Measurements from ENCODE around the gene PTGFRN. TPM values are rescaled to one million over a fixed set of nuclear protein-coding genes. Genes with fewer than 3 reads are reported as not detected.

The PTGFRN gene
- total RNA-seq, 1 donor: 40.2 TPM

- Histone ChIP-seq H3K27me3 (ENCODE audit: insufficient read depth, low read length) (no peaks in the 10 kb centered on the region), H3K27ac (ENCODE audit: low read depth, low read length) (no peak overlapping the region), H3K9me3 (ENCODE audit: low read depth, low read length) (no peaks in the 10 kb centered on the region), H3K36me3 (ENCODE audit: insufficient read depth, low read length) (no peaks in the 10 kb centered on the region), H3K79me2 (ENCODE audit: insufficient read depth, low read length) (no peaks in the 10 kb centered on the region), H4K20me1 (ENCODE audit: insufficient read depth, low read length) (no peaks in the 10 kb centered on the region), H3K4me1 (ENCODE audit: insufficient read depth, low read length) (no peaks in the 10 kb centered on the region), H3K4me2 (ENCODE audit: insufficient read depth, low read length) (no peak overlapping the region), H3K4me3 (ENCODE audit: insufficient read depth, low read length) (no peak overlapping the region), H2AFZ (ENCODE audit: low read length) (no peak overlapping the region)
- no peak for TF ChIP-seq CTCF (IDR thresholded peaks at IDR 0.05; ENCODE audit: extremely low read depth, low read depth, low read length)
- no peak for DNase-seq (ENCODE audit: insufficient read length, low spot score, missing footprints)
Measured at GRCh38 chr1:116868385-116868784, 41.3 kb upstream of the PTGFRN start.

- Histone ChIP-seq H2AFZ (ENCODE audit: low read length) (no peak overlapping the region), H3K4me2 (ENCODE audit: insufficient read depth, low read length) (no peak overlapping the region), H3K27me3 (ENCODE audit: insufficient read depth, low read length) (no peaks in the 10 kb centered on the region), H3K4me1 (ENCODE audit: insufficient read depth, low read length) (no peaks in the 10 kb centered on the region), H3K27ac (ENCODE audit: low read depth, low read length) (no peak overlapping the region), H3K36me3 (ENCODE audit: insufficient read depth, low read length) (no peaks in the 10 kb centered on the region), H3K4me3 (ENCODE audit: insufficient read depth, low read length) (no peak overlapping the region), H3K9me3 (ENCODE audit: low read depth, low read length) (no peaks in the 10 kb centered on the region), H4K20me1 (ENCODE audit: insufficient read depth, low read length) (no peaks in the 10 kb centered on the region), H3K79me2 (ENCODE audit: insufficient read depth, low read length) (no peaks in the 10 kb centered on the region)
- DNase-seq (ENCODE audit: insufficient read length, low spot score, missing footprints): no peak
- no peak for TF ChIP-seq CTCF (IDR thresholded peaks at IDR 0.05; ENCODE audit: extremely low read depth, low read depth, low read length)
Measured at GRCh38 chr1:116869611-116870010, 40.1 kb upstream of the PTGFRN start.

- DNase-seq (ENCODE audit: insufficient read length, low spot score, missing footprints): no peak
- H3K4me2 ChIP-seq (ENCODE audit: insufficient read depth, low read length): no peak overlapping the region
- TF ChIP-seq CTCF (IDR thresholded peaks at IDR 0.05; ENCODE audit: extremely low read depth, low read depth, low read length): no peak
- no peaks in the 10 kb centered on the region for H3K4me1 ChIP-seq (ENCODE audit: insufficient read depth, low read length)
- H3K79me2 ChIP-seq (ENCODE audit: insufficient read depth, low read length): no peaks in the 10 kb centered on the region
- no peak overlapping the region for H2AFZ ChIP-seq (ENCODE audit: low read length)
- no peaks in the 10 kb centered on the region for H3K27me3 ChIP-seq (ENCODE audit: insufficient read depth, low read length)
- H4K20me1 ChIP-seq (ENCODE audit: insufficient read depth, low read length): no peaks in the 10 kb centered on the region
- H3K4me3 ChIP-seq (ENCODE audit: insufficient read depth, low read length): no peak overlapping the region
- H3K9me3 ChIP-seq (ENCODE audit: low read depth, low read length): no peaks in the 10 kb centered on the region
- H3K36me3 ChIP-seq (ENCODE audit: insufficient read depth, low read length): no peaks in the 10 kb centered on the region
- no peak overlapping the region for H3K27ac ChIP-seq (ENCODE audit: low read depth, low read length)
Measured at GRCh38 chr1:116870300-116870699, 39.4 kb upstream of the PTGFRN start.

- Histone ChIP-seq H3K4me1 (ENCODE audit: insufficient read depth, low read length) (no peaks in the 10 kb centered on the region), H3K4me2 (ENCODE audit: insufficient read depth, low read length) (no peak overlapping the region), H3K4me3 (ENCODE audit: insufficient read depth, low read length) (no peak overlapping the region), H2AFZ (ENCODE audit: low read length) (no peak overlapping the region), H3K79me2 (ENCODE audit: insufficient read depth, low read length) (no peaks in the 10 kb centered on the region), H3K27ac (ENCODE audit: low read depth, low read length) (no peak overlapping the region), H4K20me1 (ENCODE audit: insufficient read depth, low read length) (no peaks in the 10 kb centered on the region), H3K27me3 (ENCODE audit: insufficient read depth, low read length) (no peaks in the 10 kb centered on the region), H3K36me3 (ENCODE audit: insufficient read depth, low read length) (no peaks in the 10 kb centered on the region), H3K9me3 (ENCODE audit: low read depth, low read length) (no peaks in the 10 kb centered on the region)
- no peak for TF ChIP-seq CTCF (IDR thresholded peaks at IDR 0.05; ENCODE audit: extremely low read depth, low read depth, low read length)
- no peak for DNase-seq (ENCODE audit: insufficient read length, low spot score, missing footprints)
Measured at GRCh38 chr1:116871779-116872146, 38.0 kb upstream of the PTGFRN start.

Measured in osteoblast (primary cell).